HCT116 (cell line): ENCODE results near the gene TIPARP.

Experiments
- EGR1 ChIP-seq: IDR thresholded peaks from 2 replicates; pipeline ENCODE4 v1.6.1; 2012; ENCODE audit warnings: low read depth
- ELF1 ChIP-seq: IDR thresholded peaks from 2 replicates; pipeline ENCODE4 v1.6.1; 2012; ENCODE audit warnings: low read depth, borderline replicate concordance
- EZH2 ChIP-seq: fragments of 200-600 bp; sonication (generic); IDR thresholded peaks from 2 replicates; pipeline ENCODE4 v1.6.1; 2017; ENCODE audit warnings: antibody characterized with exemption, mixed run types
- FOSL1 ChIP-seq: IDR thresholded peaks from 2 replicates; pipeline ENCODE4 v1.6.1; 2012; ENCODE audit warnings: low read depth
- POLR2A ChIP-seq: IDR thresholded peaks from 2 replicates; pipeline ENCODE4 v1.7.0; 2011; ENCODE audit warnings: borderline replicate concordance; ENCODE audit not compliant: insufficient read depth, insufficient read length; ENCODE audit errors: extremely low read depth
- POLR2AphosphoS5 ChIP-seq: IDR thresholded peaks from 2 replicates; pipeline ENCODE4 v1.6.1; 2011; ENCODE audit warnings: mild to moderate bottlenecking, low read depth, low read length, moderate library complexity
- SIN3A ChIP-seq: IDR thresholded peaks from 2 replicates; pipeline ENCODE4 v1.6.1; 2012; ENCODE audit warnings: low read depth
- SP1 ChIP-seq: IDR thresholded peaks from 2 replicates; pipeline ENCODE4 v1.6.1; 2012; ENCODE audit warnings: low read depth
- YY1 ChIP-seq: IDR thresholded peaks from 2 replicates; pipeline ENCODE4 v1.6.1; 2011; ENCODE audit warnings: low read length, low read depth, moderate library complexity, mild to moderate bottlenecking; ENCODE audit not compliant: insufficient replicate concordance; ENCODE audit errors: extremely low read depth
- ZNF274 ChIP-seq: fragments of 200-500 bp; sonication (Bioruptor generic); IDR thresholded peaks from 2 replicates; pipeline ENCODE4 v1.6.1; 2014; ENCODE audit warnings: mild to moderate bottlenecking, low read depth, low read length, inconsistent platforms
- TF ChIP-seq, protein P1 (sequence below), 3 experiments: fragments of 200-600 bp in 1 of 3; sonication (generic) in 1 of 3; IDR thresholded peaks in 2 of 3; conservative IDR thresholded peaks in 1 of 3; 2 replicates each; pipeline ENCODE4 v1.5.1; 2012 to 2017; ENCODE audit warnings: low read depth in 2 of 3, low read length in 2 of 3, antibody characterized with exemption in 1 of 3, borderline replicate concordance in 1 of 3, control low read depth in 1 of 3, mild to moderate bottlenecking in 1 of 3, mixed read lengths in 1 of 3, mixed run types in 1 of 3, moderate library complexity in 1 of 3; ENCODE audit not compliant: insufficient read depth in 1 of 3
- TF ChIP-seq, protein P2 (sequence below): IDR thresholded peaks from 2 replicates; pipeline ENCODE4 v1.6.1; 2012
- TF ChIP-seq, protein P3 (sequence below): IDR thresholded peaks from 2 replicates; pipeline ENCODE4 v1.6.1; 2012; ENCODE audit warnings: low read depth
- TF ChIP-seq, protein P4 (sequence below): IDR thresholded peaks from 2 replicates; pipeline ENCODE4 v1.6.1; 2012

DNA sequence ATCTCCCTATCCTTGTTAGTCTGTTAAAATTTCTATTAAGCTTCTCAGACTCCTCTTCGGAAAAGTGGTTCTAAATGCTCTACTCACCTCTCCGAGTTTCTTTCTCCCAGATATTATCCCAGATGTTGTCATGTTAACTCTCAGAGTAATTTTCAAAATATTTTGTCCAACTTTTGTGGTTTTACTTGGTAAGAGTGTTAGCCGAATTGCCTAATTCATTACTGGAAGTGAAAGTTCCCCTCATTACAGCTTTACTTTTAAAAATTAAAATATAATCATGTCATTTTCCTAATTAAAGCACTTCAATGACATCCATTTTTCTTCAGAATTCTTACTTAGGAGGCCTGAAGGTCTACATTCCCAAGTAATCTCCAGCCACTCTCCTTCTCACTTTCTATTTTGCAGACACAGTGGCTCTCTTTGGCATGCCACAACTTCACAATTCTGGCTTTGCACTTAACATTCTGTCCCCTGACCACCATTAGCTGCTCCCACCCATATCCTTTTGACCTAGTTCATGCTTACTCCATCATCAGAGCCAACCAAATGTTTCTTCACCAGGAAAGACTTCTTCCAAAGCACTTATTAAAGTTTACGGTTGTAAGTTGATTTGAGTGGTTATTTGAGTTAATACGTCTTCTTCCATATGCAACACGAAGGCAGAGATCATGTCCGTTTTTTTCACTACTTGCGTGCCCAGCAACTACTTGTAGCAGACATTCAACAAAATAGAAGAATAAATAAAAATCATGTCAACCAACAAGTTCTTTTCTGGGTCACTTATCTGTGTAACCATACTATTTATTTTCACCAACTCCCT, 10.2 kb upstream of the TIPARP start:
- TF ChIP-seq, protein P1, sequence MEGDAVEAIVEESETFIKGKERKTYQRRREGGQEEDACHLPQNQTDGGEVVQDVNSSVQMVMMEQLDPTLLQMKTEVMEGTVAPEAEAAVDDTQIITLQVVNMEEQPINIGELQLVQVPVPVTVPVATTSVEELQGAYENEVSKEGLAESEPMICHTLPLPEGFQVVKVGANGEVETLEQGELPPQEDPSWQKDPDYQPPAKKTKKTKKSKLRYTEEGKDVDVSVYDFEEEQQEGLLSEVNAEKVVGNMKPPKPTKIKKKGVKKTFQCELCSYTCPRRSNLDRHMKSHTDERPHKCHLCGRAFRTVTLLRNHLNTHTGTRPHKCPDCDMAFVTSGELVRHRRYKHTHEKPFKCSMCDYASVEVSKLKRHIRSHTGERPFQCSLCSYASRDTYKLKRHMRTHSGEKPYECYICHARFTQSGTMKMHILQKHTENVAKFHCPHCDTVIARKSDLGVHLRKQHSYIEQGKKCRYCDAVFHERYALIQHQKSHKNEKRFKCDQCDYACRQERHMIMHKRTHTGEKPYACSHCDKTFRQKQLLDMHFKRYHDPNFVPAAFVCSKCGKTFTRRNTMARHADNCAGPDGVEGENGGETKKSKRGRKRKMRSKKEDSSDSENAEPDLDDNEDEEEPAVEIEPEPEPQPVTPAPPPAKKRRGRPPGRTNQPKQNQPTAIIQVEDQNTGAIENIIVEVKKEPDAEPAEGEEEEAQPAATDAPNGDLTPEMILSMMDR (IDR thresholded peaks at IDR 0.05 in 2 of 3, conservative IDR thresholded peaks at IDR 0.05 in 1 of 3; ENCODE audit: borderline replicate concordance in 1 of 3, insufficient read depth in 1 of 3, low read depth in 2 of 3, low read length in 2 of 3), result no peak
- no peak for TF ChIP-seq POLR2A
- TF ChIP-seq EGR1, result no peak
- TF ChIP-seq, protein P2, sequence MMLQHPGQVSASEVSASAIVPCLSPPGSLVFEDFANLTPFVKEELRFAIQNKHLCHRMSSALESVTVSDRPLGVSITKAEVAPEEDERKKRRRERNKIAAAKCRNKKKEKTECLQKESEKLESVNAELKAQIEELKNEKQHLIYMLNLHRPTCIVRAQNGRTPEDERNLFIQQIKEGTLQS, result no peak
- TF ChIP-seq, protein P3, sequence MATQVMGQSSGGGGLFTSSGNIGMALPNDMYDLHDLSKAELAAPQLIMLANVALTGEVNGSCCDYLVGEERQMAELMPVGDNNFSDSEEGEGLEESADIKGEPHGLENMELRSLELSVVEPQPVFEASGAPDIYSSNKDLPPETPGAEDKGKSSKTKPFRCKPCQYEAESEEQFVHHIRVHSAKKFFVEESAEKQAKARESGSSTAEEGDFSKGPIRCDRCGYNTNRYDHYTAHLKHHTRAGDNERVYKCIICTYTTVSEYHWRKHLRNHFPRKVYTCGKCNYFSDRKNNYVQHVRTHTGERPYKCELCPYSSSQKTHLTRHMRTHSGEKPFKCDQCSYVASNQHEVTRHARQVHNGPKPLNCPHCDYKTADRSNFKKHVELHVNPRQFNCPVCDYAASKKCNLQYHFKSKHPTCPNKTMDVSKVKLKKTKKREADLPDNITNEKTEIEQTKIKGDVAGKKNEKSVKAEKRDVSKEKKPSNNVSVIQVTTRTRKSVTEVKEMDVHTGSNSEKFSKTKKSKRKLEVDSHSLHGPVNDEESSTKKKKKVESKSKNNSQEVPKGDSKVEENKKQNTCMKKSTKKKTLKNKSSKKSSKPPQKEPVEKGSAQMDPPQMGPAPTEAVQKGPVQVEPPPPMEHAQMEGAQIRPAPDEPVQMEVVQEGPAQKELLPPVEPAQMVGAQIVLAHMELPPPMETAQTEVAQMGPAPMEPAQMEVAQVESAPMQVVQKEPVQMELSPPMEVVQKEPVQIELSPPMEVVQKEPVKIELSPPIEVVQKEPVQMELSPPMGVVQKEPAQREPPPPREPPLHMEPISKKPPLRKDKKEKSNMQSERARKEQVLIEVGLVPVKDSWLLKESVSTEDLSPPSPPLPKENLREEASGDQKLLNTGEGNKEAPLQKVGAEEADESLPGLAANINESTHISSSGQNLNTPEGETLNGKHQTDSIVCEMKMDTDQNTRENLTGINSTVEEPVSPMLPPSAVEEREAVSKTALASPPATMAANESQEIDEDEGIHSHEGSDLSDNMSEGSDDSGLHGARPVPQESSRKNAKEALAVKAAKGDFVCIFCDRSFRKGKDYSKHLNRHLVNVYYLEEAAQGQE, result no peak
- TF ChIP-seq SP1, result no peak
- TF ChIP-seq POLR2AphosphoS5, result no peak
- TF ChIP-seq YY1, result no peak
- no peak for TF ChIP-seq EZH2
- no peak for TF ChIP-seq FOSL1
- TF ChIP-seq, protein P4, sequence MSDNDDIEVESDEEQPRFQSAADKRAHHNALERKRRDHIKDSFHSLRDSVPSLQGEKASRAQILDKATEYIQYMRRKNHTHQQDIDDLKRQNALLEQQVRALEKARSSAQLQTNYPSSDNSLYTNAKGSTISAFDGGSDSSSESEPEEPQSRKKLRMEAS, result no peak
- TF ChIP-seq ZNF274, result no peak
- TF ChIP-seq SIN3A, result no peak
- TF ChIP-seq ELF1, result no peak
